Raji (cell line): ENCODE measurements around the gene MEA1.

Experiments used
- POLR2A ChIP-seq: IDR thresholded peaks from 2 replicates; pipeline ENCODE4 v1.6.1; 2011; ENCODE audit warnings: low read depth, low read length, control low read depth; ENCODE audit not compliant: insufficient read depth

MEA1 gene

GRCh38 chr6:43050981-43051380 lies 37.2 kb upstream of the MEA1 start:
- TF ChIP-seq POLR2A: no peak

GRCh38 chr6:43047998-43048397 lies 34.3 kb upstream of the MEA1 start:
- TF ChIP-seq POLR2A: no peak

- no peak for TF ChIP-seq POLR2A
Observed at GRCh38 chr6:43045371-43045930, 31.7 kb upstream of the MEA1 start.

GRCh38 chr6:43043310-43043709 lies 29.6 kb upstream of the MEA1 start:
- no peak for TF ChIP-seq POLR2A

GRCh38 chr6:43040542-43041257 lies 27.0 kb upstream of the MEA1 start:
- no peak for TF ChIP-seq POLR2A

GRCh38 chr6:43038727-43039126 lies 25.0 kb upstream of the MEA1 start:
- TF ChIP-seq POLR2A: no peak

- no peak for TF ChIP-seq POLR2A
Observed at GRCh38 chr6:43037706-43038105, 24.0 kb upstream of the MEA1 start.

GRCh38 chr6:43037197-43037596 lies 23.5 kb upstream of the MEA1 start:
- no peak for TF ChIP-seq POLR2A

GRCh38 chr6:43036712-43037111 lies 23.0 kb upstream of the MEA1 start:
- TF ChIP-seq POLR2A: no peak

GRCh38 chr6:43035495-43036194 lies 21.9 kb upstream of the MEA1 start:
- TF ChIP-seq POLR2A: no peak

GRCh38 chr6:43034190-43034525 lies 20.4 kb upstream of the MEA1 start:
- no peak for TF ChIP-seq POLR2A

GRCh38 chr6:43033496-43034189 lies 19.9 kb upstream of the MEA1 start:
- no peak for TF ChIP-seq POLR2A

- no peak for TF ChIP-seq POLR2A
Observed at GRCh38 chr6:43032326-43032725, 18.6 kb upstream of the MEA1 start.

GRCh38 chr6:43029120-43029519 lies 15.4 kb upstream of the MEA1 start:
- no peak for TF ChIP-seq POLR2A

GRCh38 chr6:43026365-43026764 lies 12.6 kb upstream of the MEA1 start:
- no peak for TF ChIP-seq POLR2A

GRCh38 chr6:43024436-43024835 lies 10.7 kb upstream of the MEA1 start:
- no peak for TF ChIP-seq POLR2A
